Panc1 (cell line): ENCODE data around the gene TP53AIP1. TPM values are rescaled to one million over a fixed set of nuclear protein-coding genes. Genes with fewer than 3 reads are reported as not detected.

ENCODE experiments used
- ATAC-seq: fragments of 200-7000 bp; cut with Tn5 transposase; 2 replicates; pipeline ENCODE4 v1.9.1; 2020; ENCODE audit warnings: mild to moderate bottlenecking, moderate library complexity
- BruUV-seq: library from RNA; stranded (reverse); fragments of 400-500 nt; replicated peaks from 2 replicates; lab custom pipeline; 2021; lab: Mats Ljungman, UMichigan
- CTCF ChIA-PET: fragments of 300-600 bp; sonication (Branson Sonifier 250); formaldehyde crosslinking; loops from one replicate; lab custom pipeline; 2022; ENCODE audit warnings: antibody characterized with exemption; lab: Charles Lee
- POLR2A ChIA-PET: fragments of 300-600 bp; sonication (Branson Sonifier 250); formaldehyde crosslinking; loops from one replicate; lab custom pipeline; 2022; ENCODE audit warnings: antibody characterized with exemption; lab: Charles Lee
- DNase-seq: peaks from one replicate; pipeline ENCODE4 v3.0.0-alpha.2; 2010; ENCODE audit warnings: low read depth, low spot score
- H3K27ac ChIP-seq: 2 replicates; pipeline ENCODE4 v1.5.1; 2011; ENCODE audit warnings: mild to moderate bottlenecking, low read length, inconsistent platforms
- H3K27me3 ChIP-seq: fragments of 200-500 bp; sonication (Bioruptor generic); 2 replicates; pipeline ENCODE4 v1.6.0; 2014; ENCODE audit warnings: low read length, inconsistent platforms; ENCODE audit not compliant: control insufficient read depth, insufficient read depth
- H3K36me3 ChIP-seq: fragments of 200-500 bp; sonication (Bioruptor generic); 2 replicates; pipeline ENCODE4 v1.5.1; 2014; ENCODE audit warnings: inconsistent platforms, mild to moderate bottlenecking, low read length, moderate library complexity; ENCODE audit not compliant: control insufficient read depth, insufficient read depth
- H3K4me1 ChIP-seq: 2 replicates; pipeline ENCODE4 v1.5.1; 2011; ENCODE audit warnings: inconsistent platforms, mild to moderate bottlenecking, low read length, moderate library complexity; ENCODE audit not compliant: control insufficient read depth, insufficient read depth
- H3K4me3 ChIP-seq, 2 experiments: 2 replicates each; pipeline ENCODE4 v1.5.1; 2011 to 2012; ENCODE audit warnings: low read depth in 2 of 2, low read length in 2 of 2, mild to moderate bottlenecking in 2 of 2, inconsistent platforms in 1 of 2, moderate library complexity in 1 of 2
- H3K9me3 ChIP-seq: fragments of 200-500 bp; sonication (Bioruptor generic); 2 replicates; pipeline ENCODE4 v1.5.1; 2014; ENCODE audit warnings: low read depth, mild to moderate bottlenecking, inconsistent platforms, low read length, moderate library complexity; ENCODE audit not compliant: control insufficient read depth, insufficient read depth
- CTCF ChIP-seq: fragments of 450-650 bp; IDR thresholded peaks from 2 replicates; pipeline ENCODE4 v1.5.1; 2017; ENCODE audit warnings: mild to moderate bottlenecking
- POLR2AphosphoS5 ChIP-seq: IDR thresholded peaks from 2 replicates; pipeline ENCODE4 v1.6.1; 2012; ENCODE audit warnings: mild to moderate bottlenecking, low read depth, low read length, moderate library complexity
- SIN3A ChIP-seq: IDR thresholded peaks from 2 replicates; pipeline ENCODE4 v1.6.1; 2012; ENCODE audit warnings: low read depth, mild to moderate bottlenecking, low read length, moderate library complexity, borderline replicate concordance; ENCODE audit not compliant: insufficient read depth
- TCF7L2 ChIP-seq: IDR thresholded peaks from 2 replicates; pipeline ENCODE4 v1.6.1; 2011; ENCODE audit warnings: mild to moderate bottlenecking, low read depth, low read length, inconsistent platforms
- in situ Hi-C: cut with HindIII; loops from 2 replicates; pipeline ENCODE4 v1.10.0; 2016; ENCODE audit warnings: low sequenced_read_pairs, low pct_unique_long_range_greater_than_20kb
- intact Hi-C: fragments of 100-400 bp; cut with micrococcal nuclease; formaldehyde crosslinking; loops from one replicate; pipeline ENCODE4 v1.10.0; 2022; ENCODE audit not compliant: unreplicated experiment
- total RNA-seq: library from RNA; stranded (reverse); gene quantifications from one replicate; pipeline ENCODE4 v1.2.1, GENCODE V29; 2021; ENCODE audit not compliant: unreplicated experiment

Gene TP53AIP1
- total RNA-seq, 1 experiment from 2014 or later, result 0.08 TPM

GRCh38 chr11:128906185-128907050, 36.3 kb downstream of the TP53AIP1 start:
- H3K27ac ChIP-seq, result peak overlapping the region; percentile 68
- no peaks in the 10 kb centered on the region for H3K36me3 ChIP-seq
- peak overlapping the region; percentile 50 to 64 for H3K4me3 ChIP-seq
- in situ Hi-C loops (no loop called here), intact Hi-C loops (no loop called here)
- no TSS peak for BruUV-seq
- H3K9me3 ChIP-seq, result no peaks in the 10 kb centered on the region
- ChIA-PET POLR2A (interaction anchor here (0.7 kb wide), 1 partner anchor 199 kb away, joined by 4 read pairs; no protein-coding TSS in a partner anchor), CTCF (interaction anchor here (0.6 to 1.9 kb wide), 9 partner anchors 12 to 458 kb away, joined by 3 to 14 read pairs (median 5); no protein-coding TSS in a partner anchor)
- peaks cover 2% of the 10 kb centered on the region; the same call in 1 of the 2 replicates for H3K27me3 ChIP-seq
- TF ChIP-seq TCF7L2 (no peak), SIN3A (no peak), CTCF (peak; percentile 58; the same call in 1 of the 2 replicates), POLR2AphosphoS5 (no peak)
- H3K4me1 ChIP-seq, result peaks cover 23% of the 10 kb centered on the region
- no peak for DNase-seq
- no peak for ATAC-seq

GRCh38 chr11:128905345-128906184, 37.1 kb downstream of the TP53AIP1 start:
- H3K9me3 ChIP-seq, result no peaks in the 10 kb centered on the region
- TF ChIP-seq POLR2AphosphoS5 (no peak), CTCF (peak; percentile 86)
- POLR2A ChIA-PET, result interaction anchor here (0.6 to 0.7 kb wide), 2 partner anchors 200 to 748 kb away, joined by 4 to 5 read pairs; no protein-coding TSS in a partner anchor
- no TSS peak for BruUV-seq
- peak overlapping the region; percentile 50 to 64 for H3K4me3 ChIP-seq
- H3K4me1 ChIP-seq, result peaks cover 23% of the 10 kb centered on the region
- H3K27me3 ChIP-seq, result peaks cover 2% of the 10 kb centered on the region; the same call in 1 of the 2 replicates
- CTCF ChIA-PET, result interaction anchor here (0.5 to 1.9 kb wide), 12 partner anchors 11 to 459 kb away, joined by 3 to 14 read pairs (median 4); no protein-coding TSS in a partner anchor
- H3K27ac ChIP-seq, result peak overlapping the region; percentile 68
- intact Hi-C loops, result no loop called here
- in situ Hi-C loops, result no loop called here
- no peak for DNase-seq
- peak; percentile 83 for ATAC-seq
- H3K36me3 ChIP-seq, result no peaks in the 10 kb centered on the region
